Stimulated activated CD4-positive, alpha-beta T cell treated with anti-CD3 and anti-CD28 coated beads, Interleukin-12 subunit alpha, Interleukin-12 subunit beta, amount 100 ng/mL, for 48 hours (primary cell): ENCODE results near the gene MED15.
"Not testable (repeated sequence)": the region's sequence is repeated elsewhere in the genome, so short reads cannot be mapped to it uniquely, and the experiment has no call there.

ENCODE experiments used
- DNase-seq, 3 donors: peaks; one replicate each; pipeline ENCODE4 v3.0.0-alpha.2; 2020; ENCODE audit warnings: low read depth in 2 of 3, low spot score in 1 of 3

The MED15 gene

DNA sequence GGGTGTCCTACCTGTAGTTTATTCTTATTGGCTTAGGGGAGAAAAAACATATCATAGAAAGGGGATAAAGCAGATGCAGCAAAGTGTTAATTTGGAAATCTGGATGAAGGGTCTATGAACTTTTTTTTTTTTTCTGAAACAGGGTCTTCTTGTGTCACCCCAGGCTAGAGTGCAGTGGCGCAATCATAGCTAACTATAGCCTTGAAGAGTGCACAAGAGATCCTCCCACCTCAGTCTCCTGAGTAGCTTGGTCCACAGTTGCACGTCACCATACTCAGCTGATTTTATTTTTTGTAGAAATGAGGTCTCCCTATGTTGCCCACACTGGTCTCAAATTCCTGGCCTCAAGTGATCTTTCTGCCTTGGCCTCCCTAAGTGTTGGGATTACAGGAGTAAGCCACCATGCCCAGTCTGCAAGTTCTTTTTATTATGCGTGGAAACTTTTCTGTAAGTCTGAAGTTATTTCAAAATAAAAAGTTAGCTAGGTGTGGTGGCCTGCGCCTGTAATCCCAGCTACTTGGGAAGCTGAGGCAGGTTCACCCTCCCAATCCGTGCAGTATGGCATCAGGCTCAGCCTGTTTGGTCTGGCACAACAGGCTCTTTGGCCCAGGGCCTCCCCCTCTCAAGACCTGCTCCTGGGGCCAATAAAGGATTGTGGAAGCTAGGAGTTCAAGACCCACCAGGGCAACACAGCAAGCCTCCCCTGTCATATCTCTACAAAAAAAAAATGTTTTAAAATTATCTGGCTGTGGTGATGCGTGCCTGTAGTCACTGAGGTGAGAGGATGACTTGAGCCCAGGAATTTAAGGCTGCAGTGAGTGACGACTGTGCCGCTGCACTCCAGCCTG is 111.9 kb downstream of the MED15 start:
- no peak for DNase-seq

DNA sequence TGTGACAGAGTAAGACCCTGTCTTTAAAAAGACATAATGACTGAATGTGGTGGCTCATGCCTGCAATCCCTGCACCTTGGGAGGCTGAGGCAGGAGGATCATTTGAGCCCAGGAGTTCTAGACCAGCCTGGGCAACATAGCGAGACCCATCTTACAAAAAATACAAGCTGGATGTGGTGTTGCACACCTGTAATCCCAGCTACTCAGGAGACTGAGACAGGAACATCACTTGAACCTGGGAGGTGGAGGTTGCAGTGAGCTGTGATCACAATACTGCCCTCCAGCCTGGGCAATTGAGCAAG is 112.4 kb downstream of the MED15 start:
- DNase-seq = not testable (repeated sequence)

DNA sequence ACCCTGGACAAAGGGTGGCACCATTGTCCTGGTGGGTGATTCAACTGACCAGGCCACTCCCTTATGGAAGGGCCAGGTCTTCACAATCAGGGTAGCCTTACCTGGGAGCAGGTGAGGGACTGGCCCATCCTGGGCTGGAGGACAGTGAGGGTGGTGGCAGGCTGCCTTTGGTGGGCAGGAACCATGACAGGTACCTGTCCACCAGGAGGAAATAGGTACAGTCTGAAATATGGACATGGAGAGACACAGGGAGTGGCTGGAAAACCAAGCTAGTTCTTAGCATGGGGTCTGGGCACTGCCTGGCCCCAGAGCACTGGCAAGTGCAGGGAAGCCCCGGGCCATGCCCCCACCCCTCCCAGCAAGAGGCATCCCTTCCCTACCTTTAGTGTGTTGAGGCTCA is 113.8 kb downstream of the MED15 start:
- no peak for DNase-seq

DNA sequence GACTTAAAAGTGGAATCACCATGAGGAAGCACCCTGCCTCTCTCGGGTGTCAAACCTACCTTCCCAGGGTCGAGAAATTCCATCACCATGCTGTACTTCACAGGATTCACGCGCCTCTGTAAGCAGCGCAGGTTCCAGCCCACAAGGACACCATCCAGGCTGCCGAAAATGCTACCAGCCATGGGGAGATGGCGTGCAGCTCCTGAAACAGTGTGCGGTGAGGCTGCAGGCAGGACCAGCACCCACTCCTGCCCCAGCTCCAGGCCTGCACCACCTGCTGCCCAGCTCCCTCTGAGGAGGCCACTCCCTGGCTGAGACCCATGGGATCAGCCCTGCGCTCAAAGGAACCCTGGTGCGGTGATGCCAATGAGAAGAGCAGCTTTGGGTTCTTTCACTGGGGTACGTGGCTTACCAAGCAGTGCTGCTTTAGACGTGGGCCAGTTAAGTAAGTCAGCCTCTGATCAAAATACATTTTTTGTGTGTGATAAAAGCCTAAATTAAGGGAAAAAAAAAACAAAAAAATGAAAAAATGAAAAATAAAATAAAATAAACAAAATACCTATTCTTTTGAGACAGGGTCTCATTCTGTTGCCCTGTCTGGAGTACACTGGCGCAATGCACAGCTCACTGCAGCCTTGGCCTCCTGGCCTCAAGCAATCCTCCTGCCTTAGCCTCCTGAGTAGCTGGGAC is 115.4 kb downstream of the MED15 start:
- no peak for DNase-seq

DNA sequence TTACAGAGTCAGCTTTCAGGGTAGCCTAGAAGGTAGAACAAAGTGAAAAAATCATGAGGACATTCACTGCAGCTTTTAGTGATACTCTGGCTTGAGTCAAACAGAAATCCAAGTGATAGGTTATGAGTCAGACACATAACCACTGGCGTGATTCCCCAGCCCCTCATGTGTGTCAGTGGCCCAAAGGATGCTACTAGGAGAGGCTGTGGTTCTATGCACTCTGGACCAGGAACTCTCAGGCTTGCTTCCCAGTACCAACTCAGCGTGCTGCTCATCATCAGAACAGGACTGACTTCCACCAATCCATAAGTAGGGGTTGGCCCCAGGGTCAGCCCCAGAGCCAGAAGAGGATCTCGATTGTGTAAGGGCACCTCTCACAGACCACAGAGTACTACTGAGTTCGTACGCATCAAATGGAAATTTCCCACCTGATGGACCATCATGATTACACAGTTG is 116.8 kb downstream of the MED15 start:
- peak; percentile 53 to 63 (median 59) for DNase-seq

DNA sequence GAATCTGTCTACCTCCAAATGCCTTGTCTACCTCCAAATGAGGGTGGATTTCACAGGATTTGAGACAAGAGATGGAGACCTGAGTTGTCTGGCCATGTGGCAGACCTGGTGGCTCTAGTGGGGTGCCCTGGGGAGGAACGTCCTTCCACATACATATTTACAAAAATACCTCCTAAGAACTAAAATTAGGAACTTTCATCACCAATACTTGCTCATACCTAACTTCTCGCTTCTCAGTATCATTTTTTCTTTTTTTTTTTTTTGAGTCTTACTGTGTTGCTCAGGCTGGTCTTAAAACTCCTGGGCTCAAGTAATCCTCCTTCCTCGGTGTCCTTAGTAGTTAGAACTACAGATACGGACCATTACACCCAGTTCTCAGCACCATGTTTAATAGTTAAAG is 117.9 kb downstream of the MED15 start:
- no peak for DNase-seq

DNA sequence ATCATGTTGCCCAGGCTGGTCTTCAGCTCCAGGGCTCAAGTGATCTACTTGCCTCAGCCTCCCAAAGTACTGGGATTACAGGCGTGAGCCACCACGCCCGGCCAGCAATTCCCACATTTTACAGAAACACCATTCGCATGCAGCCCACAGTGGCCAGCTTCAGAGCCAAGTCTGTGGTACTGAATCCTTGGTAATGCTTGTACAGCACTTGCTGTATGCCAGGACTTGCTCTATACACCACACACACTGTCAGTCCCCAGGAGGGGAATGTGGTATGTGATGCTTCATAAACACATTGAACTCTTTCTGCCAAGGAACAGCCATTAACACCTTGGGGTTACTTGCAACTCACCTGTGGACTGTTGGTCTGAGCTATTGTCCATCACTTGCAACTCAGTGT is 119.4 kb downstream of the MED15 start:
- DNase-seq = no peak

DNA sequence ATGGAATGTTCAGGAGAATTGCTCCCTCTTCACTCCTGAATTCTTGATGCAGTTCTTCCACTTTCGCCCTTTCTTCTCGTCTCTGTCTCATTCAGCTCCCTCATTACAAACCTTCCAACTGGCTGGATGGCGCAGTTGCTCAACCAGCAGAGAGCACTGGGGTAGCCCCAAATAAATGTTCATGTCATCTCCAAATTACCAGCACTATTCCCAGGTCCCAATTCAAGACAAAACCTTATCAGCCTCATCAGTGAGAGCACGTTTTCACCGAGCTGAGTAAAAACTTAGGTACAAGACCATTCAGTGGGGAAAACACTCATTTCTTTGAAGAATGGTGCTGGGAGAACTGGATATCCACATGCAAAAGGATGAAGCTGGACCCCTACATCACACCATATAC is 120.0 kb downstream of the MED15 start:
- no peak for DNase-seq

DNA sequence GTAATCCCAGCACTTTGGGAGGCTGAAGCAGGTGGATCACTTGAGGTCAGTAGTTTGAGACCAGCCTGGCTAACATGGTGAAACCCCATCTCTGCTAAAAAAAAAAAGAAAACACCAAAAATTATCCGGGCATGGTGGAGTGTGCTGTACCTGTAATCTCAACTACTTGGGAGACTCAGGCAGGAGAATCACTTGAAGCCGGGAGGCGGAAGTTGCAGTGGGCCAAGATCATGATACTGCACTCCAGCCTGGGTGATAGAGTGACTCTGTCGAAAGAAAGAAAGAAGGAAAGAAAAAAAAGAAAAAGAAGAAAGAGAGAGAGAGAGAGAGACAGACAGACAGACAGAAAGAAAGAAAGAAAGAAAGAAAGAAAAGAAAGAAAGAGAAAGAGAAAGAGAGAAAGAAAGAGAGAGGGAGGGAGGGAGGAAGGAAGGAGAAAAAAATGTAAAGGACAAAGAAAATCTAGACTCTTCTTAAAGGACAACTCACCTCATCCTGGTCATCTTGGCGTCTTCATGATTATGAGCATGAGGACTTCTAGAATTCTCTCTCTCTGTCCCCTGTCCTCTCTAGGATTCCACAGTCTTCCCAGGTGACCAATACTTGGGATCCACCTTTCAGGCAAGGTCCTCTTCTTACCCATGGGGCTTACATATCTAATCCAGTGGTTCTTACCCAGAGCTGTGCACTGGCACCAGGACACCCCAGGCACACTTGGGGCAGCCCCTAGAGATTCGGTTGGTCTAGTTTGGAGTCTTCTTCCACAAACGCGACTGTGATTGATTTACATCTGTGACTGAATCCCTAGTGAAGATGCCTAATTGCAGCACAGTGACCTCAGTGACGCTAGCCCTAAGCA is 120.9 kb downstream of the MED15 start:
- DNase-seq = no peak

DNA sequence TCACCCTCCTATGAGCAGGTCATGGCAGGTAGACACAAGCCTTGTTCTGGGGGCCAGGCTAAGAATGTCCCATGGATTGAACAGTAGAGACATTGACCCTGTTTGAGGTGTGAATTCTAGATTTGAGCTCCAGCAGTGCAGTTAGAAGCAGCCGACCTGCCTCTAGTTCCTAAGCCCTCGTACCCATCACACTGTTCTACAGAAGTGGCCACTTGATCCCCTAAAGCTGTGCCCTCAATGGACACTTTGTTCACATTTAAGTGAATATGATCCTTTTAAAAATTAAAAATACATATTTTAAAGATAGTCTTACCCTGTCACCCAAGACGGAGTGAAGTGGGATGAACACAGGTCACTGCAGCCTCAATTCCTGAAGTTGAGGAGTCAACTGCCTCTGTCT is 122.0 kb downstream of the MED15 start:
- no peak for DNase-seq

DNA sequence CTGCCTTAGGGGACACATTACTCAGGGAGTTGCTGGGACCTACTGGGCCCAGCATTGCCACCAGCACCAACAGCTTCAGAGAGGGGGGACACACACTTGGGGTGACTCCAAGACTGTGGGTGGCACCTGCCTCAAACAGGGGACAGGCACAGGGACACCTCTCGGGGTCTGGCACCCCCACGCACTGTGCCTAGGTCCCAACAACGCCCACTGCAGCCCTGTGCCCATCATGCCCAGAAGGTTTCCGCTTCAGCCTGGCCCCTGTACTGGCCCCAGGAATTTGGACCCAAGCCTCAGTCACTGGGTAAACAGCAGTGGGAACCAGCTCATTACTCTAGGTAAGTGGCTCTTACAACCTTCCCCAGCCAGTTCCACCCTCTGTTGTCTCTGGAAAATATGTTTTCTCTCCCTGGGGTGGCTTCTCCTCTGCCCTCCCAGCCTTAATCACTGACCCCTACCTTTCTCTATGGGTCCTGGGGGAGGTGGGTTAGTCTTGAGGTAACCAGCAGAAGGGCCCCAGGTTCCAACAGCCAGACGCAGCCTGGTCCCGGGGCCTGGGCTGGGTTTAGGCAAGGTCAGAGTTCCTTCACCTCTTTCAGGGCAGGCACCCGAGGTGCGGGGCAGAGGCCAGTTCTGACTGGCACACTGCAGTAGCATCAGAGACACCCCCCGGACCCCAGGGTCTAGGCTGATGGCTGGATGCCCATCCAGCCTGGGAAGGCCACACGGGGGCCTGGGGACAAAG is 123.6 kb downstream of the MED15 start:
- DNase-seq = no peak

DNA sequence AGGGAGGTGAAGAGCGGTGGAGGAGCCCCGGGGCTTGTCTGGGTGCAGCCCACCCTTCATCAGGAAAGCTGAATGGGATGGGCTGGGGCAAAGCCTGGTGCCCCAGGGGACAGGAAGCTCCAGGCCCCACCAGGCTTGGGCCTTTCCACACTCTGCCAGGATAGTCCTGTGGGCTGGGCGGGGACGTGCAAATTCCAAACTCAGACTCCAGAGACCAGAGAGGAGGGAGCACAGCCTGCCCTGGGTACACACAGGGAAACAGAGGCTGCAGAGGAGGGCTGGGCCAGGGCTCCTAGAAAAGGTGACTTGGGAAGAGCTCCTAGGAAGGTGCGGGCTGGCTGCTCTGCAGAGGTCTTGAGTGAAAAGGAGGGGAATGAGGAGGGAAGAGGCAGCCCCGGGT is 124.7 kb downstream of the MED15 start:
- no peak for DNase-seq

DNA sequence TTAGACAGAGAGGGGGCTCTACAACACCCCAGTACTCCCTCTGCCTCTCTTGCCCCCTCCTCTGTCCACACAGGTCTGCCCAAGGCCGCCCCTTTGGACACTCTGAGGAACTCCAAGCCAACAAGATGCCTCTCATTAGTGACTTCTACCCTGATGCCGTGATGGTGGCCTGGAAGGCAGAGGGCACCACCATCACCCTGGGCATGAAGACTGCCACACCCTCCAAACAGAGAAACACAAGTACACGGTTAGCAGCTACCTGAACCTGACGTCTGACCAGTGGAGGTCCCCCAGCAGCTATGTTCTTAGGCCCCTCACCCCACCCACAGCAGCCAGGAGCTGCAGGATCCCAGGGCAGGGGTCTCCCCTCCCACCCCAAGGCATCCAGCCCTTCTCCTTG is 125.1 kb downstream of the MED15 start:
- no peak for DNase-seq

DNA sequence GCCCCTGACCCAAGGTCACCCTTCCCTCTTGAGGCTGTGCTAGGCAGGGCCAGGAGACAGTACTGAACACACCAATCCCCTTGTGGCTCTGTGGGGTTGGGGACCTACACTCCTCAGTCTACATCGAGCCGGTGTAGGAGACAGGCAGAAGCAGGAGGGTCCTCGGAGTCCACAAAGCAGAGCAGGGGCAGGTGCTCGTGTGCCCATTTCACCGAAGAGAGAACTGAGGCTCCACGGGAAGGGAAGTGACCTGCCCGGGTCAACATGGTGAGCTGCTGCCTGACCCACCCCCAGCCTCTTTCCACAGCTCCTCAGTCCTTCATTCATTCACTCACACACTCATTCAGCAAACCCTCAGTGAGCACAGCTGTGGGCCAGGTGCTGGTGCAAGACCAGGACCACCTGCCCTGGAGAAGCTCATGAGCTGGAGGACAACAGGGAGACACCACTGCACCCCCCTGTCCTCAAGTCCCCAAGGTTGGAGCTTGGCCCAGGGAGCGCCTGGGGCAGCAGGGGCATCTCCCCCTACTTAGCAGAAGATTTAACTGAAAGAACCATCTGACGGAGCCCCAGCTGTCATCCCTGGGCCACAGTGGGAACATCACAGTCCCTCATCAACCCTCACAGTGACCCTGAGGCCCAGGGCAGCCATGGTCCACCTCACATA is 127.3 kb downstream of the MED15 start:
- no peak for DNase-seq

DNA sequence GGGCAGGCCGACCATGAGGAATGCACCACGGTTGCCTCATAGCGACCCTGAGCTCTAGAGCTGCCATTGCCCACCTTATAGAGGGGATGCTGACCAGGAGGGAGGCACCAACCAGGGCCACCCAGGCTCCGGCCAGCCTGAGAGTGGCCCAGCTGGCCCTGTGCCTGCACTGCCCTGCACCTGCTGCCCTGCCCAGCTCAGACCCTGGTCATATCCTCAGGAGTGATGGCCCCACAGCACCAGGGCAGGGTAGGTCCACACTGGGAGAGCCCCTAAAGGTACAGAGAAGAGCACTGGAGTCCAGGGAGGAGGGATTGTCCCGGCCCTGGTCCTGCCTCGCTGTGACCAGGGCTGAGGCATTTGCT is 127.8 kb downstream of the MED15 start:
- DNase-seq = no peak

DNA sequence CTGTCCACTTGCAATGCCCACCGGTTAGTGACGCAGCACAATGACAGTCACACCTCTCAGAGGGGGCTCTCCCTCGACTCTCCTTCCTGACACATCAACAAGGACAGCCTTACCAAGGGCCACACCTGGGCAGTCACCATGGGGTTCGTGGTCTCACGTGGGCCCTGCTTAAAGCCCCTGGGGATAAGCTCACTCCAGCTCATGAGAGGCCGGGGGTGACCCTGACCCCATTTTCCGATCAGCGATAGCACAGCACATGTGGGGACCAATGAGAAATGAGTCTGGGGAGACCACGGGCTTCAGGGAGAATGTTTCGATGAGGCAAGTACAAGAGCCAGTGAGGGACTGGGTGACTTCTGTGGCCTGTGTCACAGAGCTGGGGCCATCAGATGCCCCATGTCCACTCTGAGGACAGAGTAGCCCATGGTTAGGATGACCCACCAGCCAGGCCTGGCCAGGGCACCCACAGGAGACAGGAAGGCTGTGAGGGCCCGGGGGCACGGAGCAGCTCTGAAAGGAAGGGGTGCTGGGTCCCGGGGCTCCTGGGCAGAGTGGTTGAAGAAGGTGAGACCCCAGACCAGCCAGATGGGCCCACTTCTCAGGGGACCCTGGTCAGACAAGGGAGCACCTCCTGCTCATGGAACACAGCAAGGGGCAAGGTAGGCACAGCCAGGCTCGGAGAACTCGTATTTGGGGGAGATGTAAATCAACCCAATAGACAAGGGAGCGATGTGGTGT is 128.8 kb downstream of the MED15 start:
- DNase-seq = no peak

DNA sequence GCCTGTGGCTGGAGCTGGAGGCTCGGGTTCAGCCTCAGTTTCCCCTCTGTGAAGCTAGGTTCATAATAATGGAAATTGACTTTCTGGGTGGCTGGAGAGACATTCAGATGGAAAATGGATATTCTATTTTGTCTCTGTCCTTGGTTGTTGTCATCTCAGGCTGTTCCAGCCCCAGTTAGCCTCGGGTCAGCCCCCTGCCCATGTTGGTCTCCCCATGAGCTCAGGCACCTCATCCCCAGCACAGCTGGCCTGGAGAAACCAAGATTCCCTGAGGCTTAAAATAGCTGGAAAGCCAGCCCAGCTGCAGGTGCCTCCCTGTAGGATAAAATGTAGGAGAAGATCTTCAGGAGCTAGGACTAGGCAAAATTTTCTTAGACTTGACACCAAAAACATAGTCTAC is 129.5 kb downstream of the MED15 start:
- no peak for DNase-seq
